H1 (cell line): ENCODE data around the gene CCR2. TPM values are rescaled to one million over a fixed set of nuclear protein-coding genes. Genes with fewer than 3 reads are reported as not detected.

Experiments used
- CTCF ChIA-PET: fragments of 300-600 bp; sonication (Branson Sonifier 250); formaldehyde crosslinking; loops from one replicate; lab custom pipeline; 2021; ENCODE audit not compliant: partially characterized antibody; lab: Charles Lee
- POLR2A ChIA-PET: fragments of 300-600 bp; sonication (Branson Sonifier 250); formaldehyde crosslinking; loops from one replicate; lab custom pipeline; 2021; ENCODE audit warnings: inconsistent platforms; ENCODE audit not compliant: partially characterized antibody; lab: Charles Lee
- DNase-seq, 2 experiments: peaks; one replicate each; pipeline versions ENCODE4 v3.0.0 to v3.0.0-alpha.2; 2010 to 2022; ENCODE audit warnings: low spot score in 2 of 2, low read depth in 1 of 2, mixed read lengths in 1 of 2
- FAIRE-seq: peaks from 2 replicates; lab custom pipeline; 2011; peaks lifted over from hg19 to GRCh38; lab: Jason Lieb, UNC
- H2AFZ ChIP-seq: 2 replicates; pipeline ENCODE4 v1.8.1; 2012; ENCODE audit warnings: low read length, inconsistent platforms
- H2AK5ac ChIP-seq: 2 replicates; pipeline ENCODE4 v1.6.1; 2013; ENCODE audit warnings: low read depth, low read length
- H2BK120ac ChIP-seq: replicated peaks from 2 replicates; pipeline ENCODE3; 2013; ENCODE audit warnings: low read depth, low read length, inconsistent platforms
- H2BK12ac ChIP-seq: 2 replicates; pipeline ENCODE4 v1.6.1; 2013; ENCODE audit warnings: low read depth, low read length
- H2BK15ac ChIP-seq: 2 replicates; pipeline ENCODE4 v1.6.1; 2013; ENCODE audit warnings: low read length
- H2BK20ac ChIP-seq: 2 replicates; pipeline ENCODE4 v1.6.1; 2013; ENCODE audit warnings: low read length
- H2BK5ac ChIP-seq: 2 replicates; pipeline ENCODE4 v1.6.1; 2013; ENCODE audit warnings: low read depth, low read length
- H3K14ac ChIP-seq: 2 replicates; pipeline ENCODE4 v1.6.1; 2013; ENCODE audit warnings: inconsistent platforms; ENCODE audit not compliant: insufficient read length
- H3K18ac ChIP-seq: 2 replicates; pipeline ENCODE4 v1.6.1; 2013; ENCODE audit warnings: low read length; ENCODE audit errors: extremely low read depth
- H3K23ac ChIP-seq: 2 replicates; pipeline ENCODE4 v1.6.1; 2013; ENCODE audit warnings: inconsistent platforms; ENCODE audit not compliant: insufficient read length
- H3K23me2 ChIP-seq: 2 replicates; pipeline ENCODE4 v1.6.1; 2013; ENCODE audit warnings: low read depth, low read length
- H3K27ac ChIP-seq: 2 replicates; pipeline ENCODE4 v1.6.1; 2011; ENCODE audit warnings: low read depth, low read length, inconsistent platforms
- H3K27me3 ChIP-seq, 4 experiments: replicated peaks in 1 of 4; 1 replicate in 1 of 4; 2 replicates in 3 of 4; pipeline versions ENCODE4 v1.6.1 to v1.8.1; 2011 to 2013; ENCODE audit warnings: low read length in 3 of 4, mild to moderate bottlenecking in 3 of 4, inconsistent platforms in 2 of 4, mixed read lengths in 2 of 4, moderate library complexity in 1 of 4; ENCODE audit not compliant: control insufficient read depth in 3 of 4, insufficient read depth in 3 of 4; ENCODE audit errors: extremely low read depth in 1 of 4
- H3K36me3 ChIP-seq, 4 experiments: 2 replicates each; pipeline versions ENCODE4 v1.6.1 to v1.8.1; 2011 to 2013; ENCODE audit warnings: mild to moderate bottlenecking in 4 of 4, low read length in 3 of 4, moderate library complexity in 2 of 4, control low read depth in 1 of 4, inconsistent platforms in 1 of 4; ENCODE audit not compliant: insufficient read depth in 4 of 4, control insufficient read depth in 2 of 4
- H3K4ac ChIP-seq: replicated peaks from 2 replicates; pipeline ENCODE3; 2013; ENCODE audit warnings: low read length, low read depth, mixed read lengths, inconsistent platforms; ENCODE audit not compliant: insufficient read length
- H3K4me1 ChIP-seq, 4 experiments: replicated peaks in 1 of 4; 1 replicate in 1 of 4; 2 replicates in 3 of 4; pipeline versions ENCODE4 v1.6.1 to v1.8.1; 2011 to 2013; ENCODE audit warnings: low read length in 3 of 4, inconsistent platforms in 2 of 4, mixed read lengths in 1 of 4; ENCODE audit not compliant: insufficient read depth in 4 of 4, control insufficient read depth in 3 of 4
- H3K4me2 ChIP-seq, 2 experiments: 2 replicates each; pipeline versions ENCODE4 v1.6.1 to v1.8.1; 2011 to 2013; ENCODE audit warnings: low read depth in 2 of 2, low read length in 2 of 2, control low read depth in 1 of 2, inconsistent platforms in 1 of 2, mild to moderate bottlenecking in 1 of 2; ENCODE audit not compliant: insufficient read depth in 1 of 2
- H3K4me3 ChIP-seq, 4 experiments: fragments of 200-600, 300-600 bp in 1 of 4; sonication (generic), shearing (Covaris generic), sonication (Bioruptor Twin) in 1 of 4; 2 replicates each; pipeline versions ENCODE4 v1.5.1 to v1.8.1; 2011 to 2016; ENCODE audit warnings: low read length in 4 of 4, low read depth in 3 of 4, control low read depth in 2 of 4, inconsistent platforms in 2 of 4, mild to moderate bottlenecking in 2 of 4, mixed read lengths in 1 of 4, moderate library complexity in 1 of 4; ENCODE audit not compliant: insufficient read depth in 2 of 4; ENCODE audit errors: extremely low read depth in 1 of 4
- H3K56ac ChIP-seq: replicated peaks from 2 replicates; pipeline ENCODE3; 2013; ENCODE audit warnings: low read depth, mild to moderate bottlenecking, mixed read lengths, low read length, inconsistent platforms; ENCODE audit not compliant: insufficient read length
- H3K79me1 ChIP-seq: 2 replicates; pipeline ENCODE4 v1.6.1; 2013; ENCODE audit warnings: low read depth, low read length, control low read depth
- H3K79me2 ChIP-seq, 2 experiments: 2 replicates each; pipeline versions ENCODE4 v1.6.1 to v1.8.1; 2012 to 2013; ENCODE audit warnings: low read length in 2 of 2, mild to moderate bottlenecking in 2 of 2, inconsistent platforms in 1 of 2; ENCODE audit not compliant: insufficient read depth in 2 of 2, control insufficient read depth in 1 of 2
- H3K9ac ChIP-seq, 4 experiments: replicated peaks in 1 of 4; 1 replicate in 1 of 4; 2 replicates in 3 of 4; pipeline versions ENCODE4 v1.6.1 to v1.8.1; 2011 to 2013; ENCODE audit warnings: low read depth in 3 of 4, low read length in 3 of 4, control low read depth in 2 of 4, mild to moderate bottlenecking in 2 of 4, moderate library complexity in 2 of 4, inconsistent platforms in 1 of 4; ENCODE audit errors: extremely low read depth in 1 of 4
- H3K9me3 ChIP-seq, 2 experiments: 2 replicates each; pipeline versions ENCODE4 v1.6.1 to v1.8.1; 2012 to 2013; ENCODE audit warnings: mild to moderate bottlenecking in 2 of 2, moderate library complexity in 2 of 2, control low read depth in 1 of 2, inconsistent platforms in 1 of 2, low read depth in 1 of 2, low read length in 1 of 2, mixed read lengths in 1 of 2; ENCODE audit not compliant: insufficient read depth in 2 of 2
- H4K20me1 ChIP-seq, 2 experiments: replicated peaks in 1 of 2; 2 replicates each; pipeline versions ENCODE3 to v1.8.1; 2011 to 2013; ENCODE audit warnings: inconsistent platforms in 2 of 2, low read length in 2 of 2, mild to moderate bottlenecking in 1 of 2; ENCODE audit not compliant: insufficient read depth in 2 of 2, control insufficient read depth in 1 of 2
- H4K5ac ChIP-seq: 2 replicates; pipeline ENCODE4 v1.6.1; 2013; ENCODE audit warnings: low read length, low read depth, mixed read lengths, inconsistent platforms; ENCODE audit not compliant: insufficient read length
- H4K8ac ChIP-seq: 2 replicates; pipeline ENCODE4 v1.8.0; 2013; ENCODE audit warnings: mild to moderate bottlenecking, moderate library complexity, low read length, inconsistent platforms; ENCODE audit not compliant: insufficient read depth; ENCODE audit errors: extremely low read depth
- H4K91ac ChIP-seq: replicated peaks from 2 replicates; pipeline ENCODE3; 2013; ENCODE audit warnings: low read length, mixed read lengths, inconsistent platforms; ENCODE audit not compliant: insufficient read length
- BRCA1 ChIP-seq: IDR thresholded peaks from 2 replicates; pipeline ENCODE4 v1.6.1; 2012; ENCODE audit warnings: low read depth, low read length, improper control_type of control experiment
- HDAC6 ChIP-seq: IDR thresholded peaks from one replicate; pipeline ENCODE4 v1.7.1; 2012; ENCODE audit warnings: low read depth, mild to moderate bottlenecking, inconsistent platforms, low read length, moderate library complexity
- KDM5A ChIP-seq: fragments of 200-600 bp; IDR thresholded peaks from 2 replicates; pipeline ENCODE4 v1.7.1; 2012; ENCODE audit warnings: mild to moderate bottlenecking, low read length, inconsistent platforms, mixed read lengths
- SAP30 ChIP-seq: fragments of 300-600 bp; sonication (generic); IDR thresholded peaks from 2 replicates; pipeline ENCODE4 v1.7.1; 2012; ENCODE audit warnings: low read length, moderate library complexity, mild to moderate bottlenecking, inconsistent platforms; ENCODE audit not compliant: insufficient read depth, insufficient replicate concordance
- SP1 ChIP-seq: IDR thresholded peaks from 2 replicates; pipeline ENCODE4 v1.6.1; 2011; ENCODE audit warnings: low read depth, low read length
- SRF ChIP-seq: IDR thresholded peaks from 2 replicates; pipeline ENCODE4 v1.6.1; 2011; ENCODE audit warnings: mild to moderate bottlenecking, low read depth, low read length, moderate library complexity
- TAF7 ChIP-seq: optimal IDR thresholded peaks from 2 replicates; pipeline ENCODE3; 2011; ENCODE audit warnings: low read depth, mild to moderate bottlenecking, inconsistent platforms, low read length, moderate library complexity, borderline replicate concordance
- WGBS, 2 experiments: shearing (Covaris generic) in 1 of 2; methylation state at CpG; one replicate each; pipeline versions ENCODE4 v1.1.6 to v1.1.7; 2013 to 2015; ENCODE audit warnings: low lambda C conversion rate in 2 of 2, mixed read lengths in 2 of 2, inconsistent platforms in 1 of 2, low coverage in 1 of 2, missing lambda C conversion rate in 1 of 2; ENCODE audit not compliant: insufficient replicate concordance in 2 of 2, insufficient coverage in 1 of 2, insufficient read length in 1 of 2; ENCODE audit errors: extremely low coverage in 1 of 2, missing lambda C conversion rate in 1 of 2; 5-methylcytosine and 5-hydroxymethylcytosine counted together
- polyA plus RNA-seq, 7 experiments: library from polyadenylated mRNA; depleted of rRNA in 3 of 7; stranded (reverse) in 5 of 7; unstranded in 2 of 7; fragments of >200 nt in 5 of 7; fragments of 200-250 nt in 2 of 7; gene quantifications; 1 replicate in 5 of 7; 2 replicates in 1 of 7; 4 replicates in 1 of 7; pipeline versions ENCODE4 v1.2.1 to v1.2.3, GENCODE V29; 2011 to 2013; ENCODE audit warnings: missing spikeins in 2 of 7, mixed read lengths in 2 of 7
- total RNA-seq: library from RNA; stranded (reverse); fragmentation: NEBNext Ultra II Directional; extraction: Animal tissue kit (Norgen Biotek cat#: 25700); gene quantifications from 2 replicates; pipeline ENCODE4 v1.2.1, GENCODE V29; 2021

The CCR2 gene
- total and polyA plus RNA-seq, 2 of the 8 experiments (the other 6 are each of a cell fraction or from before 2014, with no cell fraction given): not detected

DNA sequence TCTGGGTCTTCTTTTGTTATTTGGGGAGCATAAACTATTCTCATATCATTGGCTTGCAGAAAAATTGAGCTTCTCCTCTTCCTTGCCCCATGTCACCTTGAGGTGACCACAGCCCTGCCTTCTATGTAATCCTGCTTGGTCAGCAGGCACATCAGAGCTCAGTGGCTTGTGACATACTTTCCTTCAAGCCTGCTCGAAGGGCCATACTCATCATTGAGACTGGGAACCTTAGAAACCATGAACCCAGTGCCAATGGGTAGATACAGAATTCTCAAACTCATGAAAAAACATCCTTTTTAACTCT lies 3.7 kb upstream of the CCR2 start:
- ChIA-PET POLR2A (no interaction called here), CTCF (interaction anchor here (0.6 kb wide), 1 partner anchor 43 kb away, joined by 4 read pairs; no protein-coding TSS in a partner anchor)
- no peak overlapping the region for H3K4me3 ChIP-seq

More for the DNA sequence above, 3.7 kb upstream of the CCR2 start:
- FAIRE-seq (no peak), DNase-seq (no peak)
- H4K5ac ChIP-seq: no peak overlapping the region
- H2BK15ac ChIP-seq: no peak overlapping the region
- H3K23me2 ChIP-seq: no peaks in the 10 kb centered on the region
- H2AK5ac ChIP-seq: no peak overlapping the region
- H2BK20ac ChIP-seq: no peak overlapping the region
- H2BK12ac ChIP-seq: no peak overlapping the region
- 74% methylated on average over 1 of the region's 1 CpG; no CpG with 5 or more reads in 1 of the 2 experiments for WGBS, 2 experiments
- H3K9me3 ChIP-seq: no peaks in the 10 kb centered on the region; a peak in 1 of 4 replicates
- no peak overlapping the region for H2AFZ ChIP-seq
- no peak overlapping the region for H3K18ac ChIP-seq
- H3K4ac ChIP-seq: no peak overlapping the region
- H3K23ac ChIP-seq: no peak overlapping the region
- no peaks in the 10 kb centered on the region for H3K79me1 ChIP-seq
- TF ChIP-seq TAF7 (no peak), KDM5A (no peak), HDAC6 (no peak), SAP30 (no peak), SRF (no peak), BRCA1 (no peak), SP1 (no peak)
- H3K56ac ChIP-seq: no peak overlapping the region
- H2BK120ac ChIP-seq: no peak overlapping the region
- H4K91ac ChIP-seq: no peak overlapping the region
- H3K27me3 ChIP-seq: no peaks in the 10 kb centered on the region
- no peak overlapping the region for H2BK5ac ChIP-seq
- no peak overlapping the region for H3K9ac ChIP-seq
- no peak overlapping the region for H3K14ac ChIP-seq
- no peak overlapping the region for H4K8ac ChIP-seq
- H3K79me2 ChIP-seq: no peaks in the 10 kb centered on the region
- H3K4me1 ChIP-seq: no peaks in the 10 kb centered on the region; a peak in 1 of 7 replicates
- H3K4me2 ChIP-seq: no peak overlapping the region
- no peaks in the 10 kb centered on the region for H4K20me1 ChIP-seq
- H3K27ac ChIP-seq: no peak overlapping the region
- H3K36me3 ChIP-seq: no peaks in the 10 kb centered on the region
